HG03521 (cell line): ENCODE measurements around the gene HOMER3.
"Not testable (repeated sequence)": the region's sequence is repeated elsewhere in the genome, so short reads cannot be mapped to it uniquely, and the experiment has no call there.

Source experiments
- ATAC-seq: cut with Tn5 transposase; IDR thresholded peaks from one replicate; pipeline ENCODE4 v1.9.1; 2021; ENCODE audit warnings: mild to moderate bottlenecking, moderate library complexity; ENCODE audit not compliant: unreplicated experiment

HOMER3 gene

DNA sequence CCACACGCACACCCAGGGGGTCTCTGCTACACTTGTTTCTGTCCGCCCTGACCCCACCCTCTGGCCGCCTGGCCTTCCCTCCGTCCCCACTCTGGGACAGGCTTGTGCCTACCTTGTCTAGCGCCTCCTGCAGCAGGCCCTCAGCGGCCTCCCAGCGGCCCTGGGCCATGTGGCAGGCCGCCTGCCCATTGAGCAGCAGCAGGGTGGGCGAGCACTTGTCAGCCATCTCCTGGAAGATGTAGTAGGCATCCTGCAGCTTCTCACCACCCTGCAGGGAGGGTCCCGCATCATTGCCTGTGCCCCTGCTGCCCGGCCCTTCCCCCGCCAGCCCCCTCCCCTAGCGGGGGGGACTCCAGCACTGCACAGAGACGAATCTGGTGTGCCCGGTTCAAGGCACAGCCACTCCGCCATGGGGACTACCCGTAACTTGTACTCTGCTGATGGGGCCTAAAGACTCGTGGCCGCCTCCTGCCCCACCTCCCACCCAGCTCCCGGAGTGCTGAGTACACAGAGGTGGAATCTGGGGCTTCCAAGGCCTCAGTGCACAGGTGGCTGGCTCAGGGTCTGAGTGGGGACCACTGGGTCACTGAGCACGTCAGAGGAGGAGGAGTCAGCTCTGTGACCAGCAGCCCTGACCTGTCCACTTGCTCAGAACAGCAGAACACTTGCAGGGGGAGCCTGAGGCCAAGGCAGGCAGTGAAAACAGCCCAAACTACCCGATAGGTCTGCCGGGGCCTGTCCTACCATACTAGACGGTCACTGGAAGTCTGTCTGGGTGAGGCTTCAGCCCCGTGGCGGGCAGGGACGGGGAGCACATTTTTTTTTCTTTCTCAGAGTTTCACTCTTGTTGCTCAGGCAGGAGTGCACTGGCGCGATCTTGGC is 37.6 kb downstream of the HOMER3 start:
- no peak for ATAC-seq

- not testable (repeated sequence) for ATAC-seq
Observed at GRCh38 chr19:18902519-18902918, 38.5 kb downstream of the HOMER3 start.

DNA sequence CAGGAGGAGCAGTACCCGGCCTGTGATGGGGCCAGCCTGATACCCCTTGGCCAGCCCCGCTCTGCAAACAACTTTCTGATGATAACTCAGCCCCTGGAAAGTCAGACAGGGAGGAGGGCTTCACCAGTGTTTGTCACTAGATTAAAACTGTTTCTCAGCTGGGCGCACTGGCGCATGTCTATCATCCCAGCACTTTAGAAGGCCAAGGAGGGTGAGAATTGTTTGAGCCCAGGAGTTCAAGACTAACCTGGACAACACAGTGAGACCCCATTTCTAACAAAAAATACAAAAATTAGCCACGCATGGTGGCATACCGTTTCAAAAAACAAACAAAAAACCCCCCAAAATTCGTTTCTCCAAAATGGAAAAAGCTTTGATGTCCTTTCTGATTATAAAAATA is 39.5 kb downstream of the HOMER3 start:
- no peak for ATAC-seq

DNA sequence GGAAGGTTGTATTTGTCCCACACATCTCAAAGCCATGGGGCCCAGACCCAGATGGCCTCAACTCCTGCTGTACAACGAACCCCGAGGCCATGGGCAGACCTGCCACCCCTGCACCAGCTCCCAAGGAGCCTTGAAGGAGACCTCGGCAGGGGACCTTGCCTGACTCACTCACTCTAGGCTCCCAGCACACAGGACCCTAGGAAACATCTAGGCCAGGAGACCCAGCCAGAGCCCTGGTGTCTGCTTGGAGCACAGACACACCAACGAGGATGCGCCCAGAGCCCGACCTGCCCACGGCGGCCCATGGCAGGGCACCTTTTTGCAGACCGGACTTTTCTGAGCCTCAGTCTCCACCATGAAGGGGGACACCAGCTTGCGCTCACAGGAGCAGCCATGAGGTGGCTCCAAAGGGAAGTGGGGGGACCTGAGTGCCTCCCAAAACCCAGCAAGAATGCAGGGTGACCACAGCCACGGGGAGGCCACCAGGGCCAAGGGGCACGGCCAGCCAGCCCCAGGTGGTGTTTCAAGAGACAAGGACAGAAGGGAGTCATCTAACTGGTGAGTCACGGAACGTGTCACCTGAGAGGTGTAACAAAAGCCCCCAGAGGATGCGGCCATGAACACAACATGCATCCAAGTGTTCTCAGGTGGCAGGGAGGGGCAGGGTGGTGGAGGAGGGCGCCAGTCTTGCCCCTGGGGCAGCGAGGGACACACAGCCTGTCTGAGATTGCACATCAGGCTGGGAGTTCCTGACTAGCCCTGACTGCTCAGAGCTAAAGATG is 40.1 kb downstream of the HOMER3 start:
- no peak for ATAC-seq

GRCh38 chr19:18899624-18900560 is 41.1 kb downstream of the HOMER3 start:
- ATAC-seq, result no peak

- ATAC-seq, result no peak
Observed at GRCh38 chr19:18898607-18899408, 42.2 kb downstream of the HOMER3 start.

- ATAC-seq, result no peak
Observed at GRCh38 chr19:18898081-18898606, 42.9 kb downstream of the HOMER3 start.

- ATAC-seq, result no peak
Observed at GRCh38 chr19:18897094-18898029, 43.7 kb downstream of the HOMER3 start.

DNA sequence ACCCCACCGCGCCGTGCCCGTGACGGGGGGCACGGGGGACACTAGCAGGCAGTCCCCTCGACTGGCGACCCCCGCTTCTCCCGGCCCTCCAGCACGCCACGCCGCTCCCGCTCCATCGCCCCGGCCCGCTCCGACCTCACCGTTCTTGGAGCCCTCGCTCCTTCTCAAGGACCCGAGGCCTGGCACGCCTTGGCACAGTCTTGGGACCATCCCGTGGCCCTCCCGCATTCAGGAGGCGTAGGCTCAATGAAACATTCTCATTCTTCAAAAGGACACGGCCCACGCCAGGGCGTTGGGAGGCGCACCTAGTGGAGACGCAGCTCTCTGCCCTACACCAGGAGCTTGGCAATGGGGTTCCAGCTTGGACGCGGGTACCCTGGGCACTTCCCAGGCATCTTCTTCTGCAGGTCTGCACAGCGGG is 44.6 kb downstream of the HOMER3 start:
- no peak for ATAC-seq

DNA sequence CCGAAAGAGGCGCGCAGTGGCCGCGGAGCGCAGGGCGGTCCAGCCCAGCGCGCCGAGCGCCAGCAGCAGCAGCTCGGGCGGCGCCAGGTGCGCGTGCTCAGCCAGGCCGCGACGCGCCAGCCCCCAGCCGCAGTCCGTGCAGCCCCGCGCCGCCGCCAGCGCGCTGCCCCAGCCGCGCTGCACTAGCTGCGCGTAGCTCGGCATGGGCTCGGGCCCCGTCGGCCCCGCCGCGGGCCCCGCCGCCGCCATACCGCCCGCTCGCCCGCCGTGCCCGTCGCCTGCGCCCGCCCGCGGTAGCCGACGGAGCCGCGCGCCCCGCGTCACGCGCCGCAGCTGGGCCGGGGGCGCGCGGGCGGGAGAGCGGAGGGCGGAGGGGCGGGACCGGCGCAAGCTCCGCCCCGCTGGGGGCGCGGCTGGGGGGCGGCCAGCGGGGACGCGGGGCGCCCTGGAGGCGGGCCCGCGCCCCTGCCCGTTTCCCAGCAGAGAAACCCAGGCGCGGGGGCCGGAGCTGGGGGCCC is 45.1 kb downstream of the HOMER3 start, which contains the start of gene CERS1:
TSS of gene CERS1 (minus strand) at position 335 of the 518 bp plus-strand sequence. CDS start at position 249, 86 bp downstream.
- ATAC-seq, result no peak

DNA sequence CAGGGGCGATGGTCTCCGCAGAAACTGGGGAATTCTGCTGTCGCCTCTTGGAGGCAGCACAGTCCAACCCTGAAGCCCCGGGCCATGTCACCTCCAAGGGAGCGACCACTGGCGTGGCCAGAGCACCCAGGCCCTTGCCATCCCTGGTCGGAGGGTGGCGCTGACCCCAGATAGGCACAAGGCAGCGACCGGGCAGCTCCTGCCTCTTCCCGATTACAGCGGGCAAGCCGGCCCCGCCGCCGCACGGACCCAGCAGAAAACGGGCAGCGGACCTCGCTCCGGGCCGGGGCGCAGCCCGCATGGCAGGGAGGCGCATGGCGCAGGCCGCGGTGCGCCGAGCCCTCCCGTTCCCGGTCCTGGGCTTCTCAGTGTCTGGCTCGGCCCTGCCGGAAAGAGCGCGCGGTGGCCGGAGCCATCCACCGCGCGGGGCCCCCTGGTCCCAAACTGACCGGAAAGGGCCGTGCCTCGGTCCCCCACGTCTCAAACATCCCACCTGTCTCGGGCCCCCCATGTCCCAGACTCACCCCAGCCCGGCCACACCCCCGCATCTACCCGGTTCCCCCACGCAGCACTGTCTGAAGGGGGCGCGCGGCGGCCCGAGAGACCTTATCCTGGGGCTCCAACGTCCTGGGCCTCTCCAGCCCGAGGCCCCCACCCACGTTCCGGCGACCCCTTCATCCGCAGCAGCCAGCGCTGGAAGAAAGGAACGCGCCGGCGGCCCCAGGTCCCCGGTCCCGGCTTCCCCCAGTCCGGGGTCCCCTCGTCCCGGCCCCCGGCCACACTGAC is 45.8 kb downstream of the HOMER3 start:
- ATAC-seq, result no peak

DNA sequence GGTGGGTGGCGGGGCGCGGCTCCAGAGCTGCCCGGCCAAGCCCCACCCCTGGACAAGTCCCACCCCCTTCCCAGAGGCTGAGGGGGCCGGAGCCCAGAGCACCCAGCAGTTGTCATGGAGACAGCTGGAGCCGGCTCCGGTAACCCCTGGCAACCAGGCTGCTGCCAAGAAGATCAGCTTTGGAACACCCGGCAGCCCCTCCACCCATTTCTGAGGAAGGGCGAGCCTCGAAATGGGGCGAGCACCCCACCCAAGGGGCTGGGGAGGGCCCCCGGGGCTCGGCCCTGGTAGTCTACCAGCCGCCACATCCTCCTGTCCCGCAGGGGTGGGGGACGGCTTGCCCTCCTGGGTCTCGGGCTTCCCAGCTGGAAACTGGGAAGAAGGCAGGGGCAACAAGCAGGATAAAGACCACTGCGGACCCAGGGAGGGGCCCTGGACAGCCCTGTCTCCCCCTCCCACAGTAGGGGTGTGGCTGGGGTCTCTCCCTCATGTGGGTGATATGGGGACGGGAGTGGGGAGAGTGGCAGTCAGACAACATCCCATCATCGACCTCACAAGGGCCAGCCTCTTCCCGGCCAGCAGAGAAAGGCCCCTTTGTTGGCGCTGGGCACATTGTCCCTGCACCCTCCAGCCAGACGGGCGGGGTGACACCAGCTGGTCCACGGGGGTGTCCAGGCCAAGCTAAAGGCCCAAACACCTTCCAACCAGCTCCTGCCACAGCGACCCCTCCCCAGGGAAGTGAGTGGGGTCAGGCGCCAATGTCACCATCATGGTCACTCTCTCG is 46.6 kb downstream of the HOMER3 start:
- ATAC-seq, result no peak

GRCh38 chr19:18893587-18894253 is 47.3 kb downstream of the HOMER3 start:
- no peak for ATAC-seq

DNA sequence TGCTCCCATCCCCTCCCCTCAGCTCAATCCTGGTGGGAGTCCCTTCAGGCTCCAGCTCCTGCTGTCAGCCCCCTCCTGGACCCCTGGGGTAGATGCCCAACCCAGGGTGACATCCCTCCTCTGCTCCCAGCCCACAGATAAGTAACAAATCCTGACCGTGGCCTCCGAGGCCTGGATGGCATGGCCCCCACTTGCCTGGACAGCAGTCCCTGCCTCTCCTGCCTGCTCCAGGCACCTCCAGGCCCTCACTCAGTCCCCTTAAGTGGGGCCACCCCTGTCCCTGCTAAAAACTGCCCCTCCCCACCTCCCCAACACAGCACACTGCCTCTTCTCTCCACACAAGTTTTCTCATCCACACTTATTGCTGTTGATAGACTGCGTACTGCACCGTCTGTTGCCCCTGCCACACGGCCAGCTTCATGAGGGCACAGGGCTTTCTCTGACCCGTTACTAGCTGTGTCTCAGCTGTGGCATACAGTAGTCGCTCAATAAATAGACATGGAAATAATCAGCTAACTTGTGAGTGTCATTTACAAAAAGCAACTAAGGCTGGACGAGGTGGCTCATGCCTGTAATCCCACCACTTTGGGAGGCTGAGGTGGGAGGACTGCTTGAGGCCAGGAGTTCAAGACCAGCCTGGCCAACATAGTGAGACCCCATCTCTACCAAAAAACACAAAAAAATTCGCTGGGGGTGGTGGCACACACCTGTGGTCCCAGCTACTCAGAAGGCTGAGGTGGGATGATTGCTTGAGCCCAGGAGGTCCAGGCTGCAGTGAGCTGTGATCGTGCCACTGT is 50.9 kb downstream of the HOMER3 start:
- no peak for ATAC-seq

- no peak for ATAC-seq
Observed at GRCh38 chr19:18886972-18887371, 54.0 kb downstream of the HOMER3 start.
